DMS53 (cell line): ENCODE measurements around the gene ATP11C.
A peak's percentile ranks its signal among the peaks of the same experiment; 100 is the strongest.
"Not testable (repeated sequence)": the region's sequence is repeated elsewhere in the genome, so short reads cannot be mapped to it uniquely, and the experiment has no call there.

Source experiments
- DNase-seq: peaks from one replicate; lab custom pipeline; 2025; lab: John Stamatoyannopoulos, UW

Gene ATP11C

DNA sequence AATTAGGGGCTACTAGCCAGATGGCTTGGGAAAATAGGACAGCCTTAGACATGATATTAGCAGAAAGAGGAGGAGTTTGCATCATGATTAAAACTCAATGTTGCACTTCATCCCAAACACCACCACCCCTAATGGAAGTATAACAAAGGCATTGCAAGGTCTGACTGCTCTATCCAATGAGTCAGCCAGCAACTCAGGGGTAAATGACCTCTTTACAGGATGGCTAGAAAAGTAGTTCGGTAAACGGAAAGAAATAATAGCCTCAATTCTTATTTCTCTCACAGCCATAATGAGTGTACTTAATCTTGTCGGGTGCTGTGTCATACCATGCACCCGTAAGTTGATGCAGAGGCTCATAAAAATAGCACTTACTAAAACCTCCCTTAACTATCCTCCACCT is 76.0 kb downstream of the ATP11C start:
- DNase-seq: not testable (repeated sequence)

DNA sequence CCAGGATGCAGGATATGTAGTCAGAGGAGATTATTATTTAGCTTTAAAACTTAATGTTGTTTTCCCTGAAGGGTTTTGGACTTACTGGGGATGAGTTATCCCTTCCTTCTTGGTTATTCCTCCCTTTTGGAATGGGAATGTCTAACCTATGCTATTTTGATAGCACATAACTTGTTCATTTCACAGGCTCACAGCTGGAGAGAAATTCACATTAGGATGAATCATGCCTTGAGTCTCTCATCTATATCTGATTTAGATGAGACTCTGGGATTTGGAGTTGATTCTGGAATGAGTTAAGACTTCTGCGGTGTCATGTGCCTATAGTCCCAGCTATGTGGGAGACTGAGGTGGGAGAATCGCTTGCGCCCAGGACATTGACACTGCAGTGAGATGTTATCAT is 81.1 kb downstream of the ATP11C start:
- no peak for DNase-seq

GRCh38 chrX:139850968-139851367 is 81.9 kb downstream of the ATP11C start:
- no peak for DNase-seq

DNA sequence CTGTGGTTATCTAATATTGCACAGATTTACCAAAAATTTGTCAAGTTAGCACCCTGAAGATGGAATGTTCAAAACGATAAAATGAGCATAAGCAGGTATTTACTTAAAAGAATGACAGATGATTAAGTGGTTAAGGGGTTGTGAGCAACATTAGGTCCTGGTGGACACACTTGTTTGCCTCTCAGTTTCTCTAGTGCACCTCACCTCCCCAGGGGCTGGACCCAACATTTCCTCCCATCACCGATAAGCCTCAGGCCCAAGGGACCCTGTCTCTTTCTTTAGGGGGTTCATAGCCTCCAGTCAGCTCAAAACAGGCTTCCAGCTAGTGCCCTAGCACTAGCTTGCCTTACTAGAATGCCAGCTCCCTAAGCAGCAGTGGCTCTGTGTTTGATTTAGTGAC is 88.0 kb downstream of the ATP11C start:
- peak; percentile 24 for DNase-seq

- DNase-seq: peak; percentile 89
Observed at GRCh38 chrX:139844163-139844562, 88.7 kb downstream of the ATP11C start.

DNA sequence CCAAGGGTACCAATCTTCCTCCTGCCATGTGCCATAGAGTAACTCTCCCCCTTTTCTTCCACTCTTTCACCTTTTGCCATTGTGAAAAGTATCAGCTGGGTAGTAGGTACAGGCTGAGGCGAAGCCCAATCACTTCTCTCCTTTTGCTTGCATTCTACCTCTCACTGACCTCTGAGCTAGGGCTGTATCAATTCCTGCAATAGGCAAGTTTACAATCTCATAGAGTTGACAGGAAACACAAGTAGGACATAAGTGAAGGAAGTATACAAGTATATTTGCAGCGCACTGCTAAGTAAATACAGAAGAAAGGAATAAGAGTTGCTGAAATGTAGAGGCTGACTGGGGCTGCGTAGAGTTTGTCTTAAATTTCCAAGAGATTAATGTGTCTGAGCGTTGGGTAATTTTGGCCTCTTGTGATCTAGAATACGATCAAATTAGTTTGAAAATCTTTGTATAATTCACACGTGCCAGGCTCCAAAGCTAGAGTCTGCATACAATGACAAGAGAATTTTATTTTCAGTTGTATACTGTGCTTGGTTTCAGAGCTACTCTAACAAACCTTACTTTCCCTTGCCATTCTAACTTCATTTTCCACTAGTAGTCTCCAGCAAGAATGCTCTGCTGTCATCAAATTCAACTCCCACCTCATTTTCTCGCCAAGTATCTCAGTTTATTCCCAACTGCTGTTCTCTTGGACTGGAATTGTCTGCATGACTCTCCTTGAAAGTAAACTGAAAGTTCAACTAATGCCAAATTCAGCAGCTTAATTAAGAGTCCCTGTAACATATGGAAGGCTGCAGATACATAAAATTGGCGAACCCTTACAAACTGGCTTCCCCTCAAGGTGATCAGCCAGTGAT is 90.3 kb downstream of the ATP11C start:
- DNase-seq: no peak

- DNase-seq: not testable (repeated sequence)
Observed at GRCh38 chrX:139836335-139836734, 96.5 kb downstream of the ATP11C start.

GRCh38 chrX:139834879-139835278 is 98.0 kb downstream of the ATP11C start:
- DNase-seq: no peak

DNA sequence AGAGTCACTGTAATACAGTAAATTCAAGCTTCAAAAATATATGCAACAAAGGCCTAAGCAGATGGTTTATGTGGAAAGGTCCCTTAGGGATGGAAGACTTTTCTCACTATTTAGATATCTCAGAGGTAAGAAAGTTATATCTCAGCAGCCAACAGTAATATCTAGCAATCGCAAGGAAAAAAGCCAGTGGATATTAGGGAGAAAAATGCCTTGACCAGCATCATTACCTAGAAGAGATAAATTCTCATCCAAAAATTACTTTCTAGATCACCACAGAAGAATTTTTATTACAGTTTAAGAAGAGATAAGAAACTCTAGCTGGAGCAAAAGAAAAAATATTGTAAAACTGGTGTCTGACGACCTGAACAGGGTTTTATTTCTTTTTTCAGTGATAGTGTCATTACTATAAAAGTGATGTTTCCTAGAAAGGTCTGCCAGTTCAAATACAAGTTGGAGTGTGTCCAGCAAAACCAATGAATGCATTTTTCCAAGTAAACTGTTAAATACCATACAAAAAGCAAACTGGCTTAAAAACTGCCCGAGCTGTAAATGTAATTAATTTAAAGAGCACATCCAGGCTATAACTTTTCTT is 100.0 kb downstream of the ATP11C start:
- no peak for DNase-seq

- DNase-seq: peak; percentile 1
Observed at GRCh38 chrX:139831675-139832456, 101.0 kb downstream of the ATP11C start.

DNA sequence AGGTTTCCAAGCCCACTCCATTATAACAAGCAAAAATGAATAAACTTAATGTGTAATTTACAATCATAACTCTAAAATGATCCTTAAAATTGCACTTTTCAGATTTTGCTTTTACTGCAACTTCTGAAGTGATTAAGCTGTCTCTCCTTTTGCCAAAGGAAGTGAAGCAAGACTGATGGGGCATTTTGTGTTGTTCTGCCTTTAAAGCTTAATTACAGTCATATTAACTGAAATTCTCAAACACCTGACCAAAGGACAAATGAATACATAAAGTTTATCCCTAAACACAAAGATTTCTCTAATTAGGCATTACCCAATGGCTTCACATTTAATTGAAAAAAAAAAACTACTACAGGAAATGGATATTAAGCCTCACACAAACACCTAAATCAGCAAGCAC is 101.8 kb downstream of the ATP11C start:
- no peak for DNase-seq

- DNase-seq: no peak
Observed at GRCh38 chrX:139828830-139829229, 104.0 kb downstream of the ATP11C start.

- no peak for DNase-seq
Observed at GRCh38 chrX:139828033-139828432, 104.8 kb downstream of the ATP11C start.

GRCh38 chrX:139826065-139827044 is 106.5 kb downstream of the ATP11C start:
- DNase-seq: peak; percentile 19

DNA sequence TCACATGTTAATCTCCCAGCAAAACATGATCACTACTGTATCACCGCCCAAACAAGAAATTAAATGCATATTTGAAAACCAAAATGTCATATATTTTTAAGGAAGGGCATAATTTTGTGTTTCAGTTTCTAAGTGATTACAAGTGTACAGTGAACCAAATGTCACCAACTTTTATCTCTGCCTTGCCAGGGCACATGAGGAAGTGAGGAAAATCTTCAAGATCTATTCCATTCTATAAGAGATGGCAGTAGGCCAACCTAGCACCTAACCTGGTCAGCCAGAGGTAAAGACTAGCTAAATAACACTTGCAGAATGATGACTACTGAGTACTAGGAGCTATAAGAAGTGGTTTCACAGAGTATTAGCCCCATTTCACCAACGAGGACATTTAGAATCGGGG is 107.2 kb downstream of the ATP11C start:
- no peak for DNase-seq

GRCh38 chrX:139823806-139824205 is 109.0 kb downstream of the ATP11C start:
- DNase-seq: no peak

- DNase-seq: no peak
Observed at GRCh38 chrX:139820358-139820984, 112.4 kb downstream of the ATP11C start.

- no peak for DNase-seq
Observed at GRCh38 chrX:139816204-139816603, 116.6 kb downstream of the ATP11C start.

DNA sequence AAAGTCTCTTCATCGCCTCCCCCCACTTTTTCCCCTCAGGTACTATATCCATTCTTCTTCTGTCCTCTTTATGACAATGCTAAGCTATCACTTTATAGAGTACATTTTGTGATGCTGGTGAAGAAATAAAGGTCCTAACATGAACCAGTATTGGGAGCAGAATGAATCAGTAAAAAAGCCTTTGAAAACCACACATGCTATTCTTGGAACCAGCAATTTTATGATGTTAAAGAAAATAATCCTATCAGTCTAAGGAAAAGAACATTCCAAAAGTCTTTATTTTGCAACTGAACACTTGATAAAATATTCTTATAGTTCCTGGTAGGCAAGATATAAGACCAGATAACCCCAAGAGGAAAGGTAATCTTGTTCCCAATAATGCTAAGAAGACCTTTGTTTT is 117.1 kb downstream of the ATP11C start:
- no peak for DNase-seq

GRCh38 chrX:139811942-139812629 is 120.8 kb downstream of the ATP11C start:
- no peak for DNase-seq

- no peak for DNase-seq
Observed at GRCh38 chrX:139804482-139804881, 128.4 kb downstream of the ATP11C start.
